Adrenal gland (tissue), 5 donors: ENCODE measurements around the gene GPRC5C.

Source experiments
- POLR2A ChIP-seq, 2 donors: fragments of 450-650 bp; IDR thresholded peaks; one replicate each; pipeline ENCODE4 v1.6.1; 2017; ENCODE audit warnings: antibody characterized with exemption in 2 of 2, mild to moderate bottlenecking in 2 of 2, moderate library complexity in 1 of 2
- TF ChIP-seq, protein P1 (sequence below), 6 experiments: fragments of 450-650 bp in 4 of 6; fragments of 200-600 bp in 2 of 6; sonication (generic) in 1 of 6; IDR thresholded peaks; 1 replicate in 5 of 6; 2 replicates in 1 of 6; pipeline versions ENCODE4 v1.5.1 to v1.8.0; 2016 to 2021; ENCODE audit warnings: antibody characterized with exemption in 6 of 6, mild to moderate bottlenecking in 2 of 6, moderate library complexity in 1 of 6
- donor health status: DM: no; HTN: no; CAD: no.

DNA sequence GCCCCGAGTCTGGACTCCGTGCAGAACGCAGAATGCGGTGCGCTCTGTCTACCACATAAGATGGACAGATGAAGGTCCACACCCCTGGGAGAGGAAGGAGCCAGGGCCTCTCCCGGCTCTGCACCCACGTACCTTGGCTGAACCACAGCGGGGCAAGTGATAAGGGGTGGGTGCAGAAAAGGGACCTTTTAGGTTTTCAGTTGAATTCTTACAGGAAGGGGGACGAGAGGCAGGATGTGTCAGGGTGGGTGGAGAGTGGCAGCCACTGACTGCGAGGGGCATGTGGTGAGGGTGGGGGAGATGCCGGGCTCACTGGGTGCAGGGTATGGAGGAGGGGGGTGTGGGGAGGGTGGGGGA lies 34.9 kb downstream of the GPRC5C start:
- TF ChIP-seq POLR2A (IDR thresholded peaks at IDR 0.05): no peak
- TF ChIP-seq, protein P1, sequence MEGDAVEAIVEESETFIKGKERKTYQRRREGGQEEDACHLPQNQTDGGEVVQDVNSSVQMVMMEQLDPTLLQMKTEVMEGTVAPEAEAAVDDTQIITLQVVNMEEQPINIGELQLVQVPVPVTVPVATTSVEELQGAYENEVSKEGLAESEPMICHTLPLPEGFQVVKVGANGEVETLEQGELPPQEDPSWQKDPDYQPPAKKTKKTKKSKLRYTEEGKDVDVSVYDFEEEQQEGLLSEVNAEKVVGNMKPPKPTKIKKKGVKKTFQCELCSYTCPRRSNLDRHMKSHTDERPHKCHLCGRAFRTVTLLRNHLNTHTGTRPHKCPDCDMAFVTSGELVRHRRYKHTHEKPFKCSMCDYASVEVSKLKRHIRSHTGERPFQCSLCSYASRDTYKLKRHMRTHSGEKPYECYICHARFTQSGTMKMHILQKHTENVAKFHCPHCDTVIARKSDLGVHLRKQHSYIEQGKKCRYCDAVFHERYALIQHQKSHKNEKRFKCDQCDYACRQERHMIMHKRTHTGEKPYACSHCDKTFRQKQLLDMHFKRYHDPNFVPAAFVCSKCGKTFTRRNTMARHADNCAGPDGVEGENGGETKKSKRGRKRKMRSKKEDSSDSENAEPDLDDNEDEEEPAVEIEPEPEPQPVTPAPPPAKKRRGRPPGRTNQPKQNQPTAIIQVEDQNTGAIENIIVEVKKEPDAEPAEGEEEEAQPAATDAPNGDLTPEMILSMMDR (IDR thresholded peaks at IDR 0.05): no peak
